SK-N-MC (cell line): ENCODE data around the gene EPSTI1.
"Not testable (repeated sequence)": the region's sequence is repeated elsewhere in the genome, so short reads cannot be mapped to it uniquely, and the experiment has no call there.

ENCODE experiments used
- DNase-seq: peaks from one replicate; pipeline ENCODE4 v3.0.0-alpha.2; 2011; ENCODE audit warnings: low read depth, low spot score
- H3K27ac ChIP-seq: fragments of 200-600 bp; sonication (generic); 2 replicates; pipeline ENCODE4 v1.5.1; 2016; ENCODE audit warnings: mixed run types
- H3K36me3 ChIP-seq: fragments of 200-600 bp; sonication (generic); 2 replicates; pipeline ENCODE4 v1.6.1; 2017; ENCODE audit warnings: antibody characterized with exemption, low read length, mixed read lengths; ENCODE audit not compliant: insufficient read depth
- H3K4me3 ChIP-seq: fragments of 200-600 bp; sonication (generic); 2 replicates; pipeline ENCODE4 v1.5.1; 2016
- H3K9ac ChIP-seq: fragments of 200-600 bp; sonication (generic); 2 replicates; pipeline ENCODE4 v1.8.0; 2017; ENCODE audit warnings: mixed run types, mixed read lengths; ENCODE audit not compliant: insufficient read length
- H3K9me3 ChIP-seq: fragments of 200-600 bp; sonication (generic); 2 replicates; pipeline ENCODE4 v1.6.1; 2017; ENCODE audit warnings: low read depth, mild to moderate bottlenecking, antibody characterized with exemption, low read length, moderate library complexity, mixed read lengths
- EZH2 ChIP-seq: fragments of 200-600 bp; sonication (generic); IDR thresholded peaks from one replicate; pipeline ENCODE4 v1.6.1; 2017; ENCODE audit warnings: antibody characterized with exemption
- FOXP2 ChIP-seq: optimal IDR thresholded peaks from 2 replicates; pipeline ENCODE3; 2011; ENCODE audit warnings: mild to moderate bottlenecking, moderate library complexity; ENCODE audit not compliant: insufficient read depth; ENCODE audit errors: extremely low read length, control extremely low read depth
- POLR2AphosphoS5 ChIP-seq: IDR thresholded peaks from 2 replicates; pipeline ENCODE4 v1.6.1; 2012; ENCODE audit warnings: mild to moderate bottlenecking, low read depth, low read length, borderline replicate concordance

Gene EPSTI1

DNA sequence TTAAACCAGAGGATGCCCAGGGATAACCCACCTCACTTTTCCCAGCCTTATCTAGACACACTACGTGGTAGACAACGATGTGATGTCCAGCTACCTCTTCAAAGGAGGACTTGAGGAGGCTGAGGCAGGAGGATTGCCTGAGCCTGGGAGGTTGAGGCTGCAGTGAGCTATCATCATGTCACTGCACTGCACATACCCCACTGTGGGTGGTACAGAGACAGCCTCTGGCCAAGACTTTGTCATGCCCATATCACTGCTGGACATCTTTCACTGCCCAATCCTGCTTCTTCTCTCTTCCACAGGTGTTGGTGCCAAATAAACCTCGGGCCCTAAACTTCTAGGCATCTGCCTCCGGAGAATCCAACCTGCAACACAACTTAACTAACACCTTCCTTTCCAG is 124.8 kb downstream of the EPSTI1 start:
- no peak overlapping the region for H3K9ac ChIP-seq
- H3K36me3 ChIP-seq = no peaks in the 10 kb centered on the region
- no peak overlapping the region for H3K27ac ChIP-seq
- TF ChIP-seq EZH2 (no peak), POLR2AphosphoS5 (no peak), FOXP2 (no peak)
- no peak overlapping the region for H3K4me3 ChIP-seq
- DNase-seq = no peak
- H3K9me3 ChIP-seq = no peaks in the 10 kb centered on the region

DNA sequence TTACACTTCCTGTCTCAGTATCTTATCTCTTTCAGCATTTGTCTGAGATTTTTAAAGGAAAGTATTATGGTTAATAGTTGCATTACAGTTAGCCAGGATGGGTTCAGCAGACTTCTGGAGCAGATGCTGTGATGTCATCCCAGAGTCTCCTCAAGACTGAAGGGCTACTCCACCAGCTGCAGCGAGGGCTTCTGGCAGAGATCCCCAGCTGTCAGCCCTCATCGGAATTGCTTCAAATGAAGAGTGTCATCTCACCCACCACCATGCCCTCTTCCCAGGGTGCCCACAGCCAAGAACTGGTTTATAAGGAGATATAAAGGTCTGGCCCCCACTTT is 126.3 kb downstream of the EPSTI1 start:
- Histone ChIP-seq H3K4me3 (peak overlapping the region; percentile 65), H3K36me3 (no peaks in the 10 kb centered on the region), H3K9me3 (no peaks in the 10 kb centered on the region), H3K27ac (no peak overlapping the region), H3K9ac (no peak overlapping the region)
- DNase-seq = no peak
- TF ChIP-seq EZH2 (no peak), FOXP2 (no peak), POLR2AphosphoS5 (no peak)

GRCh38 chr13:42864952-42865767 is 126.9 kb downstream of the EPSTI1 start:
- TF ChIP-seq EZH2 = no peak
- no peak for TF ChIP-seq FOXP2
- TF ChIP-seq POLR2AphosphoS5 = no peak
- no peak for DNase-seq
- Histone ChIP-seq H3K9me3 (no peaks in the 10 kb centered on the region), H3K9ac (no peak overlapping the region), H3K27ac (no peak overlapping the region), H3K36me3 (no peaks in the 10 kb centered on the region), H3K4me3 (peak overlapping the region; percentile 65)

DNA sequence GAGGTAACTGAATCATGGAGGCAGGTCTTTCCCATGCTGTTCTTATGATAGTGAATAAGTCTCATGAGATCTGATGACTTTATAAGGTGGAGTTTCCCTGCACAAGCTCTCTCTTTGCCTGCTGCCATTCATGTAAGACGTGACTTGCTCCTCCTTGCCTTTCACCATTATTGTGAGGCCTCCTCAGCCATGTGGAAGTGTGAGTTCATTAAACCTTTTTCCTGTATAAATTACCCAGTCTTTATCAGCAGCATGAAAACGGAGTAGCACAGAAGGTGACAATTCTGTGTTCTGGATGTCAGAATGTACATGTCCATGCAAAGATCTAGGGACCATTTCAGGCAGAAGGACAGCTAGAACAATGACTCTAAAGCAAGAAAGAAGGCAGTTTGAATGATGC is 129.7 kb downstream of the EPSTI1 start:
- H3K9ac ChIP-seq, DNase-seq, H3K27ac ChIP-seq, H3K4me3 ChIP-seq, H3K9me3 ChIP-seq, H3K36me3 ChIP-seq: not testable (repeated sequence)

GRCh38 chr13:42860485-42860884 is 131.6 kb downstream of the EPSTI1 start:
- DNase-seq = no peak
- TF ChIP-seq POLR2AphosphoS5 = no peak
- no peak for TF ChIP-seq FOXP2
- TF ChIP-seq EZH2 = no peak
- Histone ChIP-seq H3K9ac (no peak overlapping the region), H3K9me3 (no peaks in the 10 kb centered on the region), H3K27ac (no peak overlapping the region), H3K4me3 (no peak overlapping the region), H3K36me3 (no peaks in the 10 kb centered on the region)

DNA sequence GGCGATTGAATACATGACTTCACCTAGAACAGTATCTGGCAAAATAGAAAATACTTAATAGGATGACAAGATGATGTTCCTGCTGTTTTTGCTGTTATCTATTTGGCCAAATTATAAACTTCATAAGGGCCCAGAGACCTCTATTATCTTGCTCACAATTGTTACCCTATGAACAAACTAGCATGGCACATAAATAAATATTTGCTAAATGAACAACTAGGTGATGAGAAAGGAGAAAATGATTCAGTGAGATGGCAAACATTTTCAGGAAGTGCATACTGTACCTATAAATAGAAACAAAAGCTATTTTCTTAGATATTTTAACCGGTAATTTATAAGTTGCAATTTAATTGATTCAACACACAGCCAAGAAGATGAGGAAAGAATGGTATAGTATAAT is 132.3 kb downstream of the EPSTI1 start:
- no peak for DNase-seq
- TF ChIP-seq EZH2 (no peak), FOXP2 (no peak), POLR2AphosphoS5 (no peak)
- Histone ChIP-seq H3K4me3 (no peak overlapping the region), H3K9me3 (no peaks in the 10 kb centered on the region), H3K36me3 (no peaks in the 10 kb centered on the region), H3K9ac (no peak overlapping the region), H3K27ac (no peak overlapping the region)

GRCh38 chr13:42855410-42855809 is 136.6 kb downstream of the EPSTI1 start:
- H3K4me3 ChIP-seq = no peak overlapping the region
- H3K9me3 ChIP-seq = no peaks in the 10 kb centered on the region
- TF ChIP-seq EZH2 (no peak), POLR2AphosphoS5 (no peak), FOXP2 (no peak)
- H3K36me3 ChIP-seq = no peaks in the 10 kb centered on the region
- H3K27ac ChIP-seq = no peak overlapping the region
- H3K9ac ChIP-seq = no peak overlapping the region
- no peak for DNase-seq

DNA sequence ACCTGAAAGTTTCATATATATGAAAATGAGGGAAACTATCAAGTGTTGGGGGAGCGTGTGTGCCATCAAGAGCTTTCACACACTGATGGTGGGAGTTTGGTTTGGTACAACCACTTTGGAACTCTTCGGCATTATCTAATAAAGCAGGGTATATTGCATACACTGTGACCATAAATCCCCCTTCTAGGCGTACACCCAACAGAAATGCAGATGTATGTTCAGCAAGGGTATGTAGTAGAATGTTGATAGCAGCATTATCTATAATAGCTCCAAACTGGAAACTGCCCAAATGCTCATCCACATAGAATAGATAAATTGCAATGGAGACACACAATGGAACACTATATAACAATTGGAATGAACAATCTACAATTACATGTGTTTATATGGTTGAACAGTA is 139.9 kb downstream of the EPSTI1 start:
- Histone ChIP-seq H3K4me3 (no peak overlapping the region), H3K9ac (no peak overlapping the region), H3K9me3 (no peaks in the 10 kb centered on the region), H3K27ac (no peak overlapping the region), H3K36me3 (no peaks in the 10 kb centered on the region)
- DNase-seq = no peak
- TF ChIP-seq POLR2AphosphoS5 = no peak
- TF ChIP-seq EZH2 = no peak
- TF ChIP-seq FOXP2 = no peak

DNA sequence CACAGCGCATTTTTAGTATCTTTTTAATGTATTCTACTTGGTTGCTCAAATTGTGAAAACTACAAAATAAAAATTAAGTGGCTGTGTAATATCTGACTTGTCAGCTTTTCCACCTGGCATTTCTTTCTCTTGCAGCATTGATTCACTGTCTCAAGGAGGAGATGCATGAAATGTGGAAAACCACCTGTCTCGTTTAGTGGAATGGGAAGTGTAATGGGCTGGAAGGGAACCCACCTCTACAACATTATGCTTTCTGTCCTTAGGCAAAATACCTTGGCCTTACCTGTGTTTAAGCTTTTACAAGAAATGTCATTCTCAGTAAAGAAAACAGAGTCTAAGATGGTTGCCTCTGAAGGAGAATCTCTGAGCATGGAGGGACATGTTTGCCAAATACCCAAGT is 142.8 kb downstream of the EPSTI1 start:
- H3K9ac ChIP-seq = no peak overlapping the region
- H3K4me3 ChIP-seq = no peak overlapping the region
- no peaks in the 10 kb centered on the region for H3K36me3 ChIP-seq
- H3K27ac ChIP-seq = no peak overlapping the region
- no peak for TF ChIP-seq EZH2
- DNase-seq = no peak
- H3K9me3 ChIP-seq = no peaks in the 10 kb centered on the region
